HG03097 (cell line): Measurements from ENCODE around the gene MALL.
"Not testable (repeated sequence)": the region's sequence is repeated elsewhere in the genome, so short reads cannot be mapped to it uniquely, and the experiment has no call there.

Source experiments
- ATAC-seq: cut with Tn5 transposase; IDR thresholded peaks from one replicate; pipeline ENCODE4 v1.9.1; 2021; ENCODE audit not compliant: unreplicated experiment, low FRiP score

MALL gene

GRCh38 chr2:110054521-110055407 lies 60.9 kb downstream of the MALL start:
- ATAC-seq, result not testable (repeated sequence)

DNA sequence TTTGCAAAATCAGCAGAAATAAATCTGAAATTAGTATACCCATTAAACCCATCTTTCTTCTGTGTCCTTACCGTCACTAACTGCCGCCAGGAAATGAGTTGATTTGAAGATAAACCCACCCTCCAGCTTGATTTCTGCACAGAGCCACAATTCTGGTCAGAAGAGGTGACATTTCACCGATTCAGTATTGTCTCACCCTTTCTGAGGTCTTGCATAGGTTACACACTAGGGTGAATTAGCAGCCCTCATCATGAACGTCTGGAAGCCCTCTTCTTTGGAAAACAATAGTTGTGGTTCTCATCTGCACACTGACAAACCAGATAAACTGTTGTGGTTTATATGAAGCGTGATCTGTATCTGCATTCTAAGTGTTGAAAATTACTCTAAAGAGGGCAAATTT lies 61.9 kb downstream of the MALL start:
- ATAC-seq, result not testable (repeated sequence)

- not testable (repeated sequence) for ATAC-seq
Measured at GRCh38 chr2:110052166-110052565, 63.5 kb downstream of the MALL start.

DNA sequence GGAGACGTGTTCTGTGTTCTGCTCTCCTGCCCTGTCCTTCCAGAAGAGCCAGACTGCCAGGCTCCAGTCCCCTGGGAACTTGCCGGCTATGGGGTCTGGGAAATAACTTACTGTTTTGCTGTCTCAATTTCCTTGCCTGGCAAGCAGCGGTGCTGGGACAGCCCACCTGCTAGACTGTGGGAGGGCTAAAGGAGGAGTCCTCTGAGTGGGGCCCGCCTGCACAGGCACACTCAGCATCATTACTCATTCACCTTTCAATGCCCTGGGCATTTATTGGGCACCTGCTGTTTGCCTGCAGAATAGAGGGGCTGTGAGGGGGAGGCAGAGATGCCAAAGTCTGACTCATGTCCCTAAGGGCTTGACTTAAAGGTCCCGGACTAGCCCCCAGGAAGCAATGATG lies 65.4 kb downstream of the MALL start:
- not testable (repeated sequence) for ATAC-seq

DNA sequence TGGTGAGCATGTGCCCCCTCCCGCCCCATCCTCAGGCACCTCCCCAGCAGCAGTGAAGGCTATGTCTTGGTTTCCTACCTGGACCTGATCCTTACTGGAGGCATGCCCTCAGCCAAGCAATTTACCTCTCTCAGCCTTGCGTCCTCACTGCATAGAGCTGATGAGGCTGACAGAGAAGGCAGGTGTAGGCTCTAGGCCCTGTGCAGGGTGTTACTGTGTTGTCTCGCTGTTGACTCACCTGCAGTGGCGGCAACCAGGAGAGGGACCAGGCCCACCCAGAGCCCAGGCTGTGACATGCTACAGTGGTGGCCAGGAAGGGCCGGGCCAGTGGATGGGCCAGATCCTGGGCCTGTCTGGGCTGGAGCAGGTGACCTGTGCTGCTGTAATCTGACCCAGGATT lies 65.9 kb downstream of the MALL start:
- ATAC-seq, result not testable (repeated sequence)

- not testable (repeated sequence) for ATAC-seq
Measured at GRCh38 chr2:110048255-110049197, 67.1 kb downstream of the MALL start.

GRCh38 chr2:110047225-110047624 lies 68.4 kb downstream of the MALL start:
- ATAC-seq, result not testable (repeated sequence)

DNA sequence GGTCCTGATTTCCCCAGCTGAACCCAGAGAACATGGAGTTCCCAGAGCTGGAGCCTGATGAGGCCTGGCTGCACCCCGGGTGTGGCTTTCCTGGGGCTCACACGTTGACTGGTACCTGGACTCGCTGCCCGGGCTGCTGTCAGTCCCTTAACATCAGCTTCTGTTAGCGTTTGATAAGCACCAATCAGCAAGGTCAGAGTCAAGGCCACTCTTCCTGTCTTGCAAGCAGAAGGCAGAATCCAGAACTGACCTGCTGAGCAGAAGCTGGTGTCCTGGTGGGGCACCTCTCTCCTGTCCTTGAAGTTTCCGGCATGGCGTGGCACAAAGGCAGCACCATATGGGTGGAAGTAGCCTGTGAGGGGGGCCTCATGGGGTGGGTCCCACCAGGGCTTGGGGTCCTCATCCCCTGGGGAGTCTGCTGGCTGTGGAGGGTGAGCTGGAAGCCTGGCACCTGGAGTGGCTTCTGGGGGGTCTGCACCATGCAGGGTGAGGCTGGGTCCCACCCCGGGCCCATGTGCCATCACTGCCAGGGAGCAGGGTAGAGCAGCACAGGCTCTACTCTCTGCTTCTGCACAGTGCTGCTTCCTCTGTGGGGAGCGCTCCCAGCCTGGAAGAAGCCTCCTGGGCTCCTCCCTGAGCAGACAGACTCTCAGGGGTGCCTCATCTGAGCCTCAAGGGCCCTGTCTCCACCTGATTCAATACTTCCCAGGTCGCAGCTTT lies 73.5 kb downstream of the MALL start:
- ATAC-seq, result not testable (repeated sequence)

DNA sequence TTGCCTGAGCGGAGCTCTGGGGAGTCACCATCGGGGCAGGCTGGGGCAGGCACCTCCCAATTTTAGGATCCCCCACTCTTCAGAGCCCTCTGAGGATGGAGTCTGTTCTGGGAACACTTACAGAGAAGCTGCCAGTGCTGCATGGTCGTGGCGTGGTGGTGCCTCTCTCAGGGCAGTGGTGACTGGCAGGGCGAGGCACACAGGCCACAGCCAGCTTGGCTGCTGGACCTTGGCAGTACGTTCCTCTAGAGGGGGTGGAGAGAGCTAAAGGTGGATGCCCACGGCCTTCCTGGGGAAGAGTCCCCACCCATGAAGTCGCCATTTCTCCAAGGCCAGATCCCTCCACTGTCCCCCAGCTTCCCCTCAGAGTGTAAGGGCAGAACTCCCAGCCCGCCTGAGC lies 78.3 kb downstream of the MALL start:
- ATAC-seq, result not testable (repeated sequence)

- not testable (repeated sequence) for ATAC-seq
Measured at GRCh38 chr2:110035384-110035783, 80.2 kb downstream of the MALL start.

DNA sequence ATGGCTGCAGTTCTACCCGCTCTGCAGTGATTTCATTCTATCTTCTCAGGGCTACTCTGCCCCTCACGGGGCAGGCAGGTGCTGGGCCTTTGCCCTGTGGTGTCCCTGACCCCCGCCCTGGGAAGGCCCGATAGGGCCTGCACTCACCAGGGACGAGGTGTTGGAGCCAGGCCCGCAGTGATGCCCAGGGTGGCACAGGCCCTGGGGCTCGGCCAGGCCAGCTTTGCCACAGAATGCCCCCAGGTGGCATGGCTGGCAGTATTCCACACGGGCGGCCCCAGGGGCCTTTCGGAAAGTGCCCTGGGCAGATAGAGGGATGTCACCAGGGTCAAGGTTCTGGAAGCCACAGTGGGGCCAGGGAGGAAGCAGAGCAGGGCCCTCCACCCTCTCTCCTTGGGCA lies 80.7 kb downstream of the MALL start:
- not testable (repeated sequence) for ATAC-seq
